ENCODE measurements around the gene KCNJ1.

The KCNJ1 gene

GRCh38 chr11:128846985-128847384 is 20.1 kb downstream of the KCNJ1 start:
- DNase-seq = no peak

DNA sequence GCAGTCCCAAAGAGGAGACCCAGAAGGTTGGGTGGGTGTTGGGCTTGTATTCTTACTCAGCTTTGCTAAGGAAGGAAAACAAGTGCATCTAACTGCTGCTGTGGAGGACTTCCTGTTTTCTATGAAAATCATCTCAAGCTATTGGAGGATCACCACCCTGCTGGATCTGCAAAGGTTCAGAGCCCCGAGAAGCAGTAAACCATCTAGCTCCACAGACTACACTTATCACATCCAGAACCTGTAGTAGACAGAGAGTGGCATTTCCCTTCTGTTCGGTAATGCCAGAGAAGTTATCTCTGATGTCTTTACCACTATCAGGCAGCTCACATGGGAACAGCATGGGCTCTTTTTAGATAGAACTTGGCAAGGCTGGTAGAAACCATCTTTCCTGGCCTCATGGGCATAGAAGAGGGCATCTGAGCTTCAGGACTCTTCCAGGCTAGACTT is 21.7 kb downstream of the KCNJ1 start:
- DNase-seq = no peak

GRCh38 chr11:128843198-128843785 is 23.8 kb downstream of the KCNJ1 start:
- no peak for DNase-seq

DNA sequence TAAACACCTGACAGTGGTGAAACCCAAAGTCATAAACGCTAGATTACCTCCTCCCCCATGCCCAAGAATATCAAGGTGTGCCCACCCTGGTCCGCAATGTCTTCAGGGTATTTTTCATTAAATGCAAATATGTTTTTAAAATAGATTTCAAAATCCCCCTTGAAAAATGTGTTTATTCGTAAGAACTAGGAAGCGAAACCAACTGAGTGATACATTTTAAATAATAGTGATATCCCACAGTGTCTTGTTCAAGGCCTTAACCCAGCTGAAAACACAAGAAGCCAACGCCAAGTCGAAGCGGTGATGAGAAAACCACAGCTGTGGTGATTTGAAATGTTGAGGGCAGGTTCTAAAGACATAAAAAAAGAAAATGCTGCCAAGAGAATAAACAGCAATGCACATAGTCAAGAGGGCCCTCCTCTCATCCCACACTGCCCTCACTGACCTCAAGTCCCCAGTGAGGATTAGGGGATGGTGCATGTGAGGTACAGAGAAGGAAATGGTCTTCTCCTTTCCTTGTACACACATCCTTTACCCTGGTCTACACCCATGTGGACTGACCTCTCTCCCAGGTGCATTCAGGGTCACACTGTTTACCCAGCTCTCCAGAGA is 25.5 kb downstream of the KCNJ1 start:
- DNase-seq = no peak

- DNase-seq = no peak
Measured at GRCh38 chr11:128840783-128841182, 26.3 kb downstream of the KCNJ1 start.

- DNase-seq = no peak
Measured at GRCh38 chr11:128840137-128840536, 27.0 kb downstream of the KCNJ1 start.

DNA sequence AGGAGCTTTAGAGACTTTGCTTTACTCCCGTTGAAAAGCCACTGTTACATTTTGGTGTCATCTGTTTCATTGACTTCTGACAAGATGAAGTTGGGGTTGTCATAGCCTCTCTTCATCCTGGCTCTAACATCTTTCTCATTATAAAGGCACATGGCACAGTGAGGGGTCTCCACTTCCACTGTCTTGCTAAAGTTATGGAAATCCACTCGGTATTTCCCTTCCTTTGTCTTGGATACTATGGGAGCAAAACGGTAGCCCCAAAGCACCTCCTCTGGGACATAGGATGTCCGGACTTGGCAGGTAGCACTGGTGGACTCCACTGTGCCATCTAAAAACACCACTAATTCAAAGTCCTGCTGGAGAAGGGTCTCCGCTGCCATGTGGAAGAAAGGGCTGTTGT is 28.0 kb downstream of the KCNJ1 start:
- no peak for DNase-seq

GRCh38 chr11:128837627-128838026 is 29.5 kb downstream of the KCNJ1 start:
- no peak for DNase-seq

GRCh38 chr11:128835741-128836430 is 31.2 kb downstream of the KCNJ1 start:
- DNase-seq = no peak

DNA sequence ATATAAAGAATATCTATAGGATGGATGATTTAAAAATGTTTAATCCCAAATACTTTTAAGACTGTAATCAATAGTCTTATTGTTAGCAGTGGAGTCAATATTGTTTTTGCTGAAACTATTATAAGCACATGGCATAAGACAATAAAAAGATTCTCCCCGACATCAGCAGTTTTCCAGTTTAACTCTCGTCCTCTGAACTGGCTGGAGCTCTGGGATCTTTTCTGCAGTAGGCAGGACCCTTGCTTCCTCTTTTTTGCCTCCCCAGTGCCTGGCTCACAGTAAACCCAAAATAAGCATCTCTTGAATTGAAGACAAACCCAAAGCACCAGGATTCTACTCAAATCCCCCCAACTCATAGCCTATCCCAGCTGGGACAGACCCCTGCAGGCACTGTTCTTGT is 32.9 kb downstream of the KCNJ1 start:
- DNase-seq = no peak

GRCh38 chr11:128832121-128832497 is 35.0 kb downstream of the KCNJ1 start:
- DNase-seq = no peak

DNA sequence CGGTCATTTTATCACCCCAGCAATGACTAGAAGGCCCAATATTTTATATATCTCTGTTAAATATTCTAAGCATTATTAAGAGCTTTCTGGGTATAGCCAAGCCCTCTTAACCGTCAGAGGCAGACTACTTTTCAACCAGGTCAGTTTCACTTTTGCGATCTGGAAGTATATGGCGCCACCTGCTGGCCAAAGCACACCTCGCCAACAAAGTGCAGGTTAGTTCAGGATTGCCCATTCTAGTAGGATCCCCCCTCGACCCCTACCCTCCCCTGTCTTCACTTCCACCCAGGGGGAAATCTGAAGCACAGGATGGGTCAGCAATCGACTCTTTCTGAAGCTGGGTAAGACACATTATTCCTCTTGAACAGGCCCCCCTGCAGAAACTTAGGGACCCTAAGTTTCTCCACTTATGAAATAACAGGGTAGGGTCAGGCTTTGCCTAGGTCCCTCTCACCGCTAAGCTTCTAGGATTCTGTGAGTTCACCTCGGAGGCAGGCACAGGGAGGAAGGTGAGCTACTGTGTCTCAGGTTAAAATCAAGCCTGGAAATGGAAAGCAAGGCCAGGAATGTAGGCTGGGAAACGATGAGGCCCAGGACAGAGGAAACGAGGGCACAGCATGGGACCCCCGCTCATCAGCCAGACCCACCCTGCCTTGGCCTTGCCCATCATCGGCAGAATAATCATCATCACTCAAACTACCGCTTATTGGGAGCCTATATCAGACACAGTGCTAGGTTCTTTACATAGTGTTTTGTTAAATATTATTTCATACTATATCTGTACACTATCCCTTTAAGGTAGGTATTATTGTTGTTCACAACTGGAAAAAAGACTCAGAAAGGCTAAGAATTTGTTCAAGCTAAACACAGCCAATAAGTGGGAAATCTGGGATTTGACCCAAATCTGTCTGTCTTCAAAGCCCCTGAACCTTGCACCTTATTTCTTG is 35.6 kb downstream of the KCNJ1 start:
- DNase-seq = peak in 1 of 2 experiments; percentile 3

DNA sequence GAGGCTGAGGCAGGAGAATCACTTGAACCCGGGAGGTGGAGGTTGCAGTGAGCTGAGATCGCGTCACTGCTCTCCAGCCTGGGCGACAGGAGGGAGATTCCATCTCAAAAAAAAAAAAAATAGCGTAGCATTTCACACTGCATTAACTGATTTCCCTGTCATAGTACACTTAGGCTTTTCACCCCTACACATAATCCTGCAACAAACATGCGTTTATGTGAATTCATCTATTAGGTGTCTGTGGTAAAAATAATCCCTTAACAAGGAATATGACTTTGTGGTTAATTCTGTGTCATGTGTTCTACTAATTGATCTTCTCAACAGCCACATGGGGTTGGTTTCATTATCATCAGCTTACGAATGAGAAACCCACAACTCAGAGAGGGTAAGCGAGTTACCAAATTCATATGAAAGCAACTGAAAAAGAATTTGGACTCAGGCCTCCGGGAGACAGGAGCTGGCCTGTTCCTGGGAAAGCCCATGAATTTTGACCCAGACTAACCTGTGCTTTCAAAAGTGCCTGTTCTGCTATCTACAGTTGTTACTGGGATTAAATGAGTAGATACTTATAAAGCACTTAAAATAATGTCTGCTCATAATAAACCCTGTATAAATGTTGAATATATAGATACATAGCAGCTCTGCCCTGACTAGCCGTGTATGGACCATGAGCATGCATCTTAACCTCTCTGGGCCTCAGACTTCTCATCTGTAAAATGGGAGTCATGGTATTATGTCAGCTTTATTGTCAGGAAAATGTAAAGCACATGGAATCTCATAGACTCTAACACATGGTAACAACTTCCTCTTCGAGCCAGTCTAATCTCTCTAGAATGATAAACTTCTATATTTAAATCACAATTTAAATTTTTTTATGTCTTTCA is 36.6 kb downstream of the KCNJ1 start:
- no peak for DNase-seq

- DNase-seq = no peak
Measured at GRCh38 chr11:128828350-128828749, 38.7 kb downstream of the KCNJ1 start.

DNA sequence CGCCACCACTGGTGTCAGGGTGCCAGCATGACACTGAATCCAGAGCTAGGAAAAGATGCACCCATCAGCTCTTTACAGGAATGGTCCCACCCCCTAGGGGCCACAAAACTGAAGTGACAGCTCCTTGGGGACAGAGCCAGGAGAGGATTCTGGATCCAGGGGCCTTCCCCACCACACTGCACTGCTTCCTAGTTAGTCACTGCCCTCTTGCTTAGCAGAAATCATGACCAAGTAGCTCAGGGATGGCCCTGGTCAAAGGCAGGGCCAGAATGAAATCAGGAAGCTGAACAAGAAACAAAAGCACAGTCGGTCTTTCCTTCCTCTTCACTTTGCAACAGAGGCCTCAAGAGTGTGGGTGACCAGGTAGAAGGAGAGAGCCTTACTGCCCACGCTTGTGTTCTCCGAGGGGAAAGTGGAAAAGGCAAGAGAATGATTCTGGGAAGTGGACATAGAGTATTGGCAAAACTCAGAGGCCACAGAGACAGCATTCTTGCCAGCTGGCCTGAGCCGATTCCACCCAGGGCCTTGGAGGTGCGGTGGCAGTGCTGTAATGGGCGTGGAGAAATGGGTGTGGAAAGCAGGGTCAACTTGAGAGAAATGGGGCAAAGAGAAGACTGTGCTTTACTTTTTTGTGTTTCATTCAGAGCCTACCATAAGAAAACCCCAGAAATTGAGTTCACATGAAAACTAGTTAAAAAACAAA is 39.8 kb downstream of the KCNJ1 start:
- no peak for DNase-seq

DNA sequence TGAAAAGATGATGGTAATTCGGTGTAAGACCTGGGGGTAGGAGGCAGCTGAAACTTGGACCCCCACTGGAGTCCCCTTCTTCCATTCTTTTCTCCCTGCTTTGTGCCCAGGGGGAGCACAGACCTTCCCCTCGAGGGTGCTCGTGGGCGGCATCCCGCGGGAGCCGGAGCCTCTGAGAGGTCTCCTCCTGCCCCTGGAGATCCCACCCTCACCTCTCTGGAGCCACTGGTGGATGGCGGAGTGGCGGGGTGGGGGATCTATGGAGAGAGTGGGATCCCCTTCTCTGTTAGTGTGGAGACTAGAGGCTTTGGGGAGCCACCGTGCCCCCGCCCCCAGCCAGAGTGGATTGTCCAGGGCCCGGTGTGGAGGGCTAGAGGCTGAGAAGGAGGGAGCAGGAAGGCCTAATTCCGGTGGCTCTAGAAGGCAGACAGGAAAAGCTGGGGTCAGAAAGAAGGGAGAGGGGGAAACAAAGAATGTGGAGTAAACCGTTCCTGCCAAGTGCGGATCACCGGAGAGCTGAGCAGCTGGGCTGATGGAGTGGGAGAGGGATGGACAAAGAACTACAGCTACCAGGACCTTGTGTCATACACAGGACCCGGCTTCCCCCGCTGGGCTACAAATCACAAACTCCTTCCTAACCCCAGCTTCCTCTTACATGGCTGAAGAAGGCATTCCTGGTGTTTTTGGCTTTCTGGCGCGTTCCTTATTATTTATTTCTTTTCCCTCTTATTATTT is 41.9 kb downstream of the KCNJ1 start:
- no peak for DNase-seq

- no peak for DNase-seq
Measured at GRCh38 chr11:128824191-128825049, 42.7 kb downstream of the KCNJ1 start.

DNA sequence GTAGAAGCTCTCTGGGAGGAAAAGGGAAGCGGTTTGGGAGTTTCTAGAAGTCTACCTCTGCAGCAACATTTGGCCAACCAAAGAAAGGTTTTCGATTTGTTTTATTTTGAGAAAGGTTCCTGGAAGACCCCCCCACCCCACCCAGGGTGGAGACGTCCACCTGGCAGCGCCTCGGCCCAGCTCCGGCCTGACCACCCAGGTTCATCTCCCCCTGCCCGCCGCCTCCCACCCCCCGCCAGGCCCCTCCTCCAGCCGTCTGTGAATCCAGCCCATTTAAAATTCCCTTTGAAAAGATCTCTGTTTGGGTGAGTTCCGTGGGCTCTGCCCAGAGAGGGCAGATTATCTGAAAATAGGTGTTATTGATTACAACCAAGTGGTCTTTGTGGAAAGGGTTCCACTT is 43.3 kb downstream of the KCNJ1 start:
- no peak for DNase-seq

DNA sequence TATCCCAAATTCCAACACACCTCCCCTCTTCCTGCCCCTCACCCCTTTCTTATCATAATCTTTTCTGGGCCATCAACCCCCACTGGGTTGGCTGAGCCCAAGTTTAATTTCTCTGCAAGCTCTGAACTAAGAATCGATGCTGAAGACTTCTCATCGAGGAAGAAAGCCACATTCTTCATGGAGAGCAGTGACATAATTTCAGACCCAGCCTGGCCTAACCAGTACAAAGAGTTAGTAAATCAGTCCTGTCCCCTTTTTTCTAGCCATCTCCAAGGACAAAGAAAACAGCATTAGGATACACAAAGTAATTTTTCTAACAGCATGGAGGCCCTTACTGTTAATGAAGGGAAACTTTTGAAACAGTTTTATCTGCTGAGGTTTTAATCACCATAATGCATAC is 45.0 kb downstream of the KCNJ1 start:
- no peak for DNase-seq

DNA sequence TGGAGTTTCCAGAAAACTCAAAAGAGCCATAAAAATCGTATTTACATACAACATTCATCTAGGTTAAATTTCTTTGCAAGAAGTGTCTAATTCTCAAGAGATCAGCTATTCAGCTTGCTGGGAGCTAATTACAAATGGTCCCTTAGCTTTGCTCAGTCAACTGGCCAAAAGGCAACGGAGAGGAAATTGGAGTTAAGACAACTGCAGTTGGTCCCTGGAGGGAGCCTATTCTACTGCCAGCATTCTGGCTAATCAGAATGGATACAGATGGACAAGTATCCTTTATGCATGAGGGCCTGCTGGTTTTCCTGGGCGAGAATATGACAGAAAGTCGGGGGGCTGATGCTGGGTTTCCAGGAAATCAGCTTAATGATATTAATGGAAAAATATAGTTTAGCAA is 45.5 kb downstream of the KCNJ1 start:
- no peak for DNase-seq
